NCI-H1105 treated with DMSO at 0.1 percent for 48 hours (cell line): ENCODE measurements around the gene FLAD1.

Source experiments
- DNase-seq: peaks from one replicate; lab custom pipeline; 2025; lab: John Stamatoyannopoulos, UW

The FLAD1 gene

GRCh38 chr1:154990276-154990675 is 7.1 kb downstream of the FLAD1 start:
- DNase-seq, result no peak

GRCh38 chr1:154992721-154993571 is 9.8 kb downstream of the FLAD1 start:
- peak; percentile 7 for DNase-seq

GRCh38 chr1:154993572-154994268 is 10.6 kb downstream of the FLAD1 start, which contains the start of gene LENEP:
Gene LENEP (plus strand): TSS chr1:154993586. CDS start chr1:154993608, 22 bp downstream.
- no peak for DNase-seq

- no peak for DNase-seq
These were observed 11.1 kb downstream of the FLAD1 start for GRCh38 chr1:154994269-154994587.

GRCh38 chr1:154994591-154994990 is 11.4 kb downstream of the FLAD1 start:
- DNase-seq, result no peak

GRCh38 chr1:154995301-154995983 is 12.3 kb downstream of the FLAD1 start:
- peak; percentile 2 for DNase-seq

- DNase-seq, result no peak
These were observed 14.0 kb downstream of the FLAD1 start for GRCh38 chr1:154996966-154997701.

GRCh38 chr1:154998201-154998780 is 15.1 kb downstream of the FLAD1 start:
- DNase-seq, result no peak

- DNase-seq, result peak; percentile 45
These were observed 15.8 kb downstream of the FLAD1 start for GRCh38 chr1:154998818-154999570.

- DNase-seq, result peak; percentile 57
These were observed 16.6 kb downstream of the FLAD1 start for GRCh38 chr1:154999571-155000410.

- DNase-seq, result no peak
These were observed 17.2 kb downstream of the FLAD1 start for GRCh38 chr1:155000411-155000725.

GRCh38 chr1:155000726-155001424 is 17.7 kb downstream of the FLAD1 start:
- DNase-seq, result peak; percentile 88

- no peak for DNase-seq
These were observed 18.2 kb downstream of the FLAD1 start for GRCh38 chr1:155001425-155001674.

- DNase-seq, result peak; percentile 98
These were observed 18.7 kb downstream of the FLAD1 start for GRCh38 chr1:155001675-155002463.

- no peak for DNase-seq
These were observed 19.5 kb downstream of the FLAD1 start, which contains the start of gene ZBTB7B for GRCh38 chr1:155002464-155003226. Gene ZBTB7B (plus strand): TSS chr1:155002802. CDS start chr1:155014661, 11,859 bp downstream.

GRCh38 chr1:155003227-155003765 is 20.2 kb downstream of the FLAD1 start:
- DNase-seq, result peak; percentile 32

GRCh38 chr1:155003766-155004351 is 20.7 kb downstream of the FLAD1 start:
- DNase-seq, result no peak
